Skeletal muscle cell (primary cell): ENCODE results near the gene REG1A.

Experiments
- DNase-seq: peaks from one replicate; pipeline ENCODE4 v3.0.0-alpha.2; 2010; ENCODE audit warnings: low read depth
- H3K4me3 ChIP-seq: 2 replicates; pipeline ENCODE4 v1.5.1; 2011; ENCODE audit warnings: low read depth, mild to moderate bottlenecking, control low read depth, low read length, moderate library complexity

REG1A gene, protein sequence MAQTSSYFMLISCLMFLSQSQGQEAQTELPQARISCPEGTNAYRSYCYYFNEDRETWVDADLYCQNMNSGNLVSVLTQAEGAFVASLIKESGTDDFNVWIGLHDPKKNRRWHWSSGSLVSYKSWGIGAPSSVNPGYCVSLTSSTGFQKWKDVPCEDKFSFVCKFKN

DNA sequence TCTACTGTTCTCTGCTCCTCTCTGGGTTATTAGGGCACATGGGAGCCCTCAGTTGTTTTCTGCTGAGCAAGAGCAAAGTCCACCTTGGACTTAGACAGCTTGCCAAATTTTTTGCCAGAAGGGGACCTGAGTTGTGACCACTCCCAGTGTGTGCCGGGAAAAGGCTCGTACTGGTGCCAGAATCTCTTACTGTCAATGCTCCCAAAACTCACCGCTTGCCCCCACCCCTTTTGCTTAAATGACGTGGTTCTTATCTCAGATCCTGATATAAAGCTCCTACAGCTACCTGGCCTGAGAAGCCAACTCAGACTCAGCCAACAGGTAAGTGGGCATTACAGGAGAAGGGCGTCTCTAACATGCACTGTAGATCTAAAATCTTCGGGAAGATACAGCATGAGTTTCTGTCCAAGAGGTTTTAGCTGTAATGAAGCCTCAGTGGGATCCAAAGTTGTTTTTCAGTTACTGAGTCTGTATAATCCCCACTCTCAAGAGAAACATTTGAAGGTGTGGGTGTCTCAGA is at the start of gene REG1A:
REG1A (plus strand) TSS at position 295 of the 520 bp plus-strand sequence. CDS start 374 bp downstream, outside the sequence.
- DNase-seq, result no peak
- H3K4me3 ChIP-seq, result no peak within 1 kb of the TSS

DNA sequence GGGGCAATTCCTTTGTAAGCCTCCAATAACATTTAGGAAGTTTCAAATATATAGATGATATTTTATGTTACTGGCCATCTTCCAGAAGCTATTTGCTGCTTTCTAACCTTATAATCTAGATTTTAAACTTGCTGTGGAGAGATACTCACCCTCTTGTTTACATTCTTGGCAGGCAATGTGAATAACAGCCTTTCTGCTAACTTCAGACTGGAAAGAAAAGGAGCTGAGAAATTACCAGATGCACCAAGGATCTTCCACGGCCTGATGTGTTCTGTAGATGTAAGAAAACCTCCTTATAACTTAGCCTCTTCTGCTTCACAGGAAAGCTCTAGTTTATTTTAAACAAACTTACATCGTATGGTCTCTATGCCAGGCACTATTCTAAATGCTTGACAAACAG is 49.2 kb upstream of the REG1A start:
- no peak for DNase-seq
- no peak overlapping the region for H3K4me3 ChIP-seq

DNA sequence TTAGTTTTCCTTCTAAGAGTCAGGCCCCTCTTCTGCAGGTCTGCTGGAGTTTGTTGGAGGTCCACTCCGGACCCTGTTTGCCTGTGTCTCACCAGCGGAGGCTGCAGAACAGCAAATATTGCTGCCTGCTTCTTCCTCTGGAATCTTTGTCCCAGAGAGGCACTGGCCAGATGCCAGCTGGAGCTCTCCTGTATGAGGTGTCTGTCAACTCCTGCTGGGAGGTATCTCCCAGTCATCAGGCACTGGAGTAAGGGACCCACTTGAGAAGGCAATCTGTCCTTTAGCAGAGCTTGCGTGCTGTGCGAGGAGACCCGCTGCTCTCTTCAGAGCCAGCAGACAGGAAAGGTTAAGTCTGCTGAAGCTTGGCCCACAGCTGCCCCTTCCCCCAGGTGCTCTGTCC is 37.3 kb upstream of the REG1A start:
- H3K4me3 ChIP-seq, result no peak overlapping the region
- DNase-seq, result no peak

DNA sequence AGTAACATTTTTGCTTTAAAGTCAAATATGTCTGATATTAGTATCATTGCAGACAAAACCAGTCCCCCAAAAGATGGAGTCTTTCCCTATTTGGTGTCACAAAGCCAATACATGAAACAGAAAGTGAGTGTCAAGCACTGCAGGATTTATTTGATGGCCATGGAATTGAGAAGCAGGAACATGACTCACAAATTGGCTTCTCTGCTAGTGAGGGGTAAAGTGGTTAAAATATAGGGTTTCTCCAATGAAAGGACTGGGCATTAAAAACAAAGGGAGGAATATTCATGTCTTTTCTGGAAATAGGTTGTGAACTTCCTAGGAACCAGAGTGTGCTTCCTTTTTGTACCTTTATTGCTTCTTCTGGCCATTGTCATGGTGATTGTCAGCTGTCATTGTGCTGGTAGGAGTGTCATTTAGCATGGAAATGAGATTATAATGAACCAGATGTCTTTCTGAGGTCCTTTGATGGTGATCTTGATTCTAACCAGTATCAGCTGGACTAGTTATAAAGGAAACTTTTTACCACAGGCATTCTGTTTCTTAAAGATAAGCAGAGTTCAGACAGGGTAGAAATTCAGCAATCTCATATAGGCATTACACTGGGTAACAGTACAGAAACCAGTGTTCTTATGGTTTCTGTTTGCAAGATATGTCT is 36.6 kb upstream of the REG1A start:
- H3K4me3 ChIP-seq, result no peak overlapping the region
- no peak for DNase-seq

DNA sequence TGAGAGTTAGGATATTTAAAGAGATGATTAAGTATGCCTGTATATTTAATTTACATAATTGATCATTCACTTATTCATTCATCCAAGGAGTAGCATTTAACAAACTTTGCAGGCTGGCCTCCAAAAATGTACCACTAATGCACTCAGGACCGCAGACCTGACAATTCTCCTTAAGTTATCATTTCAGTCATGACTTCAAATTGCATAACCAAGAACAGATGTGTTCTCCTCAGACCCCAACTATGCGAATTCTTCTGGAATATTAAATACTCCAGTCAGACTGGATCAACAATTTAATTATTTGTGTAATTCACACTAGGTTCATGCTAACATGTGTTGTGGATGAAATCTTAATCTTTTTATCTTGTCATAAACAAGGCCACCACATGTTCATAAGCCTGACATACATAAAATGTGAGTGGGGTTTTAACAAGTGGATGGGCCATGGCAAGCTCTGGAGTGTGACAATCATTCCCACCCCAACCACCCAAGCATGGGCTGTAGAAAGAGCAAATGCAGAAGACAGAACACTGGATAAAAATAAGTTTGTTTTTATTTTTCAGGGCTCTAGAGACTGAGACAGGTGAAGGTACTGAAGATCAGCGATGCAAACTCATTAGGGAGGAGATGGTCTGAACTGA is 35.7 kb upstream of the REG1A start:
- no peak for DNase-seq
- no peak overlapping the region for H3K4me3 ChIP-seq

DNA sequence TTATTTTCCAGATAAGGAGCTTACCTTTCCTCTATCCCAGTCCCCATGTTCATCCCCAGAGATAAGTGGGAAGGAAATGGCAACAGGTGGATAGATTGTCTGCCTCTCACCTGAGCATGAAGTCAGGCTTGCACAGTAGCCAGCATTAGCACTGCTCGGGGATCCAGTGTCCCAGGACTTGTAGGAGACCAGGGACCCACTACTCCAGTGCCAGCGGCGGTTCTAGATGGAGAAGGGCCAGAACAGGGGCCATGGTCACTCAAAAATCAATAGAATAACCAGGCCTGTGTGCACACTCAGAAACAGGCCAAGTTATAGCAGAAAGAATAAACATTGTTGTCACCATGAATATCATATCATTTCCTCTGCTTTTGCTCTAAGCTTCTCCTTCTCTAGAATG is 34.9 kb upstream of the REG1A start:
- DNase-seq, result no peak
- H3K4me3 ChIP-seq, result no peak overlapping the region

DNA sequence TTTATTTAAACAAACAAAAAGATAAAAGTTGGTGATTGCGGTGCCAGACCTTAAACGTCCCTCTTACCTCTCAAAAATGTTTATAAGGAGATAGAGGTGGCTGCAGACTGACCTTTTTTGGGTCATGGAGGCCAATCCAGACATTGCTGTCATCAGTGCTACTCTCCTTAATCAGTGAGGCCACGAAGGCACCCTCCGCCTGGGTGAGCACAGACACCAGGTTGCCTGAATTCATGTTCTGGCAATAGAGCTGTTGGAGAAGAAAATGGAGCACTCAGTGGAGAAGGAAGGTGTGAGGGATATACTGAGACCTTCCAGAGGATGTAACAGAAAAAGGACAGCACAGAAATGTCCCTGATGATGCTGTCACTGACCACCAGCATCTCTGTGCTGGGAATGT is 34.0 kb upstream of the REG1A start:
- no peak overlapping the region for H3K4me3 ChIP-seq
- no peak for DNase-seq

DNA sequence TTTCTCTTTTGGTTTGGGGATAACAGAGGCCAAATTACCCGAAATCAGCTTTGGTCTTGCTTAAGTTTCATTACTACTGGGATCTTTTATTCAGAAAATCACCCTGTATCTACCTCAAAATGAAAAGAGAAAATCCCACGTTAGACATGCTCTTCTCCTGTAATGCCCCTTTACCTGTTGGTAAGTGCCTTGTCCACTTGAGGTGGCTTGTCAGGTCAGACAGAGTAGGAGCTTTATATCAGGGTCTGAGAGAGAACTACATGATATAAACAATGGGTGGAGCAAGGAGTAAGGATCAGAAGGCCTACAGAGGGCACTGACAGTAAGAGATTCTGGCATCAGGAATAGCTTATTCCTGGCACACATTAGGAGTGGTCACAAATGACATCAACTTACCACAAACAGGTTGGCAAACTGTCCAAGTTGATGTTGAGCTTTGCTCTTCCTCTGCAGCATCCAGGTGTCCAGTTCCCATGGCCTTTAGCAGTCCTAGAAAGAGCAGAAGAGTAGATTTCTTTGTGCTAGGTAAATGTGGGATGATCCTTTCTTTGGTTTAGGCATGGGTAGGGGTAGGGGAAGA is 32.4 kb upstream of the REG1A start, which contains the start of gene REG1B:
REG1B (minus strand) TSS at position 209 of the 580 bp plus-strand sequence. CDS start 381 bp downstream, outside the sequence.
- no peak within 1 kb of the TSS for H3K4me3 ChIP-seq

DNA sequence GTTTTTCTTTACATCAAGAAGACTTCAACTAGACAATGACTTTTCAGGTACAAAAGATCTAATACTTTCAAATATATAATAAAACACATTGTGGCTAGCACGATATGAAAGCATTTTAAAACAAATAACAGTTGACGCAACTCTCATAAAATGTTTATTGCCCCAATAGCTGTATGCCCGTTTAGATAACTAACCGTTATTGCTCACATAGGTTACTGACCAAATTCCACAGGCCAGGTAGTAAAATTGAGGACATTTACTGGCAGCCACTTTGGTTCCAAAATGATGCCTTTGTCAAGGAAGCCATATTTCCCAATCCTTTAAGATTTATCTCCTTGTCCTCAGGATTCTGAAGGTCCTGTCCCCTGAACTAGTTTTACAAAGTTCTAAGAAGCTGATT is 29.6 kb upstream of the REG1A start:
- H3K4me3 ChIP-seq, result no peak overlapping the region
- no peak for DNase-seq

More for the DNA sequence above, 32.4 kb upstream of the REG1A start, which contains the start of gene REG1B:
- DNase-seq, result no peak

DNA sequence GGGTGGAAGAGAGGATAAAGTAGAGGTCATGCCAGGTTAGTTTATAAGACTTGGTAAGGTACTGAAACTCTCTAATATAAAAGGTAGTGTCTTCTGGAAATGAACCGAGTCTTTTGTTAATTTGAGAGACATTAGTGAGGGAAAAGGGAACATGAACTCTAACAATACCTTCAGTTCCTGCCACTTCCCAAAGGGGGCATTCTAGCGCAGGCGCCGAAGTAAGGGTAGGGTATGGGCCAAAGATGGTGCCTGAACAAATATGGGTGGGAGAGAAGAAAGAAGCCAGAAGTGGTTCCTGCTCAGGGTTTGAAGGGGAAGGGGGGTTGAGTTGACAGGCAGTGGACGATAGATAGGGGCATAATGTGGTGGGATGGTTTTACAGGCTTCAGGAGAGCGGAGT is 22.4 kb upstream of the REG1A start:
- no peak overlapping the region for H3K4me3 ChIP-seq
- DNase-seq, result no peak

DNA sequence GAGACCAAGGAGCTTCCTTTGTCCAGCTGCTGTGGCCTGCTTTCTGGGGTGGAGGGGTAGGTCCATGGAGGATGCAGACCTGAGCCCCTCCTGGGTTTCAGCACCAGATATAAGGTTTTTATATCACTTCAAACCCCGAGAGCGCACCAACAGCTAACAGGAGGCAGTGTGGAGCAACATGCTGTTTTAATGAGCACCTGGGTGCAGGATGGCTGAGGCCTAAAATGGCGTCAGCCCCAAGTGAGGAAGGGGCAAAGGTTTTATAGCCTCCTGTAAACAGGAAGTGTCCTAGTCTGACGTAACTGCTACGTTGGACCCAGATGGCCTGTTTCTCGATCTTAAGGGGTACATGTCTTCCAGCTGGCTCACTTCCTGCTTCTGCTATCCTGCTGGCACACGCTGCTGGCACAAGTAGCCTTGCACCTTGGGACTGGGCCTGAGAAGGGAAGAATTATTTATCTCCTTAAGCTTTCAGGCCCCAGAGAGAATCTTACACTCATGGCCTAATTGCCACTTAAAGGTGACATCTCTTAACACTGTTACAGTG is 21.1 kb upstream of the REG1A start:
- no peak for DNase-seq
- H3K4me3 ChIP-seq, result no peak overlapping the region

DNA sequence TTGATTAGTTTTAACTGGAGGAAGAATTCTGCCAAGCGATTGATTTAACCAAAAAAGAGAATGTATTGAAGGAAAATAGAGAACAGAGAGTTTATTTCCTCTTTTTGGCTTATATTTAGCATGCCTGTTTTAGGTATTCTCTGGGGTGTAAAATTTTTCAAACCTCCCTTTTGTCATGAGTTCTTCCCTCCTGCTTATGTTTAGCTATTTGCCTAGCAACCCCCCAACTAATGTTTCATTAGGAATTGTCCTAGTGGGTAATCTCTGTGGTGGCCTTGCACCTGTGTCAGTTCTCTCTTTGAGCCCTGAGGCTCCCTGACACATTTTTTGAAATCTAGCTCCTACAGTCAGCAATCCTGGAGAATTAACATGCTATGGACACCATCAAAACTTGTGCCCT is 20.0 kb upstream of the REG1A start:
- no peak overlapping the region for H3K4me3 ChIP-seq
- DNase-seq, result no peak

DNA sequence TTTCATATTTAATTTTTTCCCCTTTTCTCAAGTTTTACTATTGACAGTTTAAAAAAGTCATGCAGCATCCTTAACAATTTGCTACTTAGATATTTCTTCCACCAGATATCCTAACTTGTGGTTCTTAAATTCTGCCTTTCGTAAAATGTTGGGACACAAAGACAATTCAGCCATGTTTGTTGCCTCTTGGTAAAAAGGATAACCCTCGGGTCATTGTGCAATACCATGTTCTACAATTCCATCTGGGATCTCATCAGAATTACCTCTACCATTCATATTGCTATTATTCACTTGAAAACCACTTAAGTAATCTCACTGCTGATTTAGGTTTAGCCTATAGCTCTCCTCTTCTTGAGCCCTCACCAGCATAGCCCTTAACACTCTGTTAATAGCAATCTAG is 19.3 kb upstream of the REG1A start:
- DNase-seq, result no peak
- no peak overlapping the region for H3K4me3 ChIP-seq

DNA sequence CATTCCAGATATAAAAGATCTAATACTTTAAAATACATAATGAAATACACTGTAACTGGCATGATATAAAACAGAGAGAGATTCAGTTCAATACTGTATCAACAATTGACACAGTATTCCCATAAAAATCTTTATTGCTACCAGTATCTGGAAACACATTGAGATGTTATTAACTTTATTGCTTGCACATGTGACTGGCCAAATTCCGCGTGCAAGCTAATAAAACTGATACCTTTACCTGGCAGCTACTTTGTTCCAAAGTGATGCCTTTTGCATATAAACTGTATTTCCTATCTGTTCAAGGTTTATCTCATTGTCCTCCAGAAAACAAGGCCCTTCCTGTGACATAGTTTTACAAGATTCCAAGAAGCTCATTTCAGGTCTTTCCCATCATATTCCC is 17.1 kb upstream of the REG1A start:
- H3K4me3 ChIP-seq, result no peak overlapping the region
- no peak for DNase-seq

DNA sequence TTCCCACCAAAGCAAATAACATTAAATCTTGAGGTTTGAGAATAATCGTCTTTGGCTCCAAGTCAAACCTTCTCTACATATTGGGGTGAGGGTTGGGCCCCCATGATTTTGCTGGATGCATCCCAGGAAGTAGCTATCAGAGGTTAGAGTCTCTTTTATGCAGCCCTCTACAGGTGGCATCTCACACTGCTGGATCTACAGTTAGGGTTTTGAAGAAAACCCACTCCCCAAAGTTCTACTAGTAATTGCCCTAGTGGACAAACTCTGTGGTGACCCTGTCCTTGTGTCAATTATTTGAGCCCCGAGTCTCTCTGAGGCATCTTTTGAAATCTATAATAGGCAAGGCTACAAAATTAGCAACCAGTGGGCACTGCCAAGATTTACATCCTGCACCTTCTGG is 15.0 kb upstream of the REG1A start:
- H3K4me3 ChIP-seq, result no peak overlapping the region
- DNase-seq, result no peak

DNA sequence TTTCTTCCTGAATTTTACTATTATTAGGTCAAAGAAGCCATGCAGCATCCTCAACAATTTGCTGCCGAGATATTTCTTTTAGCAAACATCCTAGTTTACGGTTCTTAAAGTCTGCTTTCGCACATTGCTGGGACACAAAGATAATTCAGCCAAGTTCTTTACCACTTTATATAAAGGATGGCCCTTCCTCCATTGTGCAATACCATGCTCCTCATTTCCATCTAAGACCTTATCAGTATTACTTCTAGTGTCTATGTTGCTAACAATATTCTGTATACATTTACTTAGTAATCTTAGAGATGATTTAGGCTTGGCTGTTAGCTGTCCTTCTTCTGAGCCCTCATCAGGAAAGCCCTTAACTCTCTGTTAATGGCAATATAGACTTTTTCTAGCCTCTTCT is 8.0 kb upstream of the REG1A start:
- H3K4me3 ChIP-seq, result no peak overlapping the region
- DNase-seq, result no peak

DNA sequence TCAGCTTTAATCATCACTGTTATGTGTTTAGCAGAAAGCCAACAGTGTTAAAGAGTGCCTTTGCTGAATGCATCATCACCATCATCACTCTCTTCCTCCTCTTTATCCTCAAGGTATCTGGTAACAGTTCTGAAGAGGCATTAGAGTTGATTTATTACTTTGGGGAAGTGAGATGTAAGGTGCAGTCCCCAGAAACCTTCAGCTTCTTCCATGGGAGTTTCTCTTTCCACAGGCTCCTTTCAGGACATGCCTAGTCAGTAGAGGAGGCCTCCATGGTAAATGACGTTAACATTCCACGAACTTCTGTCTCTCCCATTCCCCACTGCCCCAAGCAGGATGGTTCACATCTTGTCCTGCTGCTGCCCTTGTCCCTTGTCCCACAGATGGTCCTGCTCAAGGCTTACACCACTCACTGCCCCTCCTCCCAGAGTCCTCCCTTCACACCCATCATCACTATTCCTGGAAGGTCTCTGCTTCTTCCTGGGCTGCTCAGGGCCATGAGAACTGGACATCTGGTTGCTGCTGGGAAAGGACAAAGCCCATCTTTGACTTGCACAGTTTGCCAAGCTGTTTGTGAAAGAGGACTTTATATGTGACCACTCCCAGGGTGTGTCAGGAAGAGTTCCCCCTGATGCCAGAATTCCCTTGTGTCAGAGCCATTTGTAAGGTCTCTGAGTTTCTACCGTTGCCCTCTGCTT is 5.3 kb upstream of the REG1A start:
- no peak for DNase-seq
- no peak overlapping the region for H3K4me3 ChIP-seq

DNA sequence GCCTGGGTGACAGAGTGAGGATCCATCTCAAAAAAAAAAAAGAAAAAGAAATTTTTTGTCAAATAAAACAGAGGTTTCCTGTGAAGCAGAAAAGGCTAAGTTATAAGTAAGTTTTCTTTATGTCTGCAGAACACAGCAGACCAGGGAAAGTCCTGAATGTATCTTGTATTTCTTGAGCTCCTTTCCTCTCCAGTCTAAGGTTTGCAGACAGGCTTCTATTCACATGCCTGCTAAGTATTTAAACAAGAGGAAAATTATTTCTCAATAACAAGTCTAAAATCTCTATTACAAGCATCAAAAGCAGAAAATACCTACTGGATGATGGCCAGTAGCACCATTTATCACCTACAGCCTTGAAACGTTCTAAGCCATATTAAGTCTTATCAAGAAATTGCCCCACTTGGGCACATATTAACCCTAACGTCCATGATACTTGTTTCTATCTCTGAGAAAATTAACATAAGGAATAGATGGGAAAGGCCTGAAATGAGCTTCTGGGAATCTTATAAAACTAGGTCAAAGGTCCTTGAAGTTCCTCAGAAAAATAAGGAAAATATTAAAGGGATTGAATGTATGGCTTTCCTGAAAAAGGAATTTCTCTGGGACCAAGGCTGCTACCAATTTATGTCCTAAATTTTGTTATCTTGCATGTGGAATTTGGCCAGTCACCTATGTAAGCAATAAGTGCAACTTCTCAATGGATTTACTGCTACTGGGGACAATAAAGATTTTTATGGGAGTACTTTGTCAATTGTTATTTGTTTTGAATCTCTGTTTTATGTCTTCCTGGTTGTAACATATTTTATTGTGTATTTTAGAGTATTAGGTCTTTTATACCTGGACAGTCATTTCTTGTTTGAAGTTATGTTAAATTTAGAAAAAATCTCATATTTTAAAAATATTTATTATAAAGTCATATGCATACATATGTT is 3.0 kb upstream of the REG1A start:
- no peak overlapping the region for H3K4me3 ChIP-seq
- no peak for DNase-seq

DNA sequence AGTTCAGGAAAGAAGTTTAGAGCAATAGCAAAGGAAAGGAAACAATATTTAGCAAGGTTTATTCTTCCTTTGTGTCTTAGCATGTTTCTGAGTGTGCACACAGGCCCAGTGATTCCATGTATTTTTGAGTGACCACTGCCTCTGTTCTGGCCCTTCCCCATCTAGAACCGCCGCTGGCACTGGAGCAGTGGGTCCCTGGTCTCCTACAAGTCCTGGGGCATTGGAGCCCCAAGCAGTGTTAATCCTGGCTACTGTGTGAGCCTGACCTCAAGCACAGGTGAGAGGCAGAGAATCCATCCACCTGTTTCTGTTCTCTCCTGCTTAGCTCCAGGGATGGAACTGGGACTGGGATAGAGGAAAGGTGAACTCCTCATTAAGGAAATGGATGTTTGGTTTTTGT is 2.4 kb downstream of the REG1A start:
- H3K4me3 ChIP-seq, result no peak overlapping the region
- no peak for DNase-seq
